ENCODE results near the gene CCDC141.
"Not testable (repeated sequence)": the region's sequence is repeated elsewhere in the genome, so short reads cannot be mapped to it uniquely, and the experiment has no call there.

Gene CCDC141

GRCh38 chr2:179049546-179050311 is at the start of gene CCDC141:
Gene CCDC141 (minus strand): TSS chr2:179050137. CDS start chr2:179049941, 196 bp downstream.
- peak in 1 of 2 donors; percentile 8 for DNase-seq

- no peak for DNase-seq
Observed at GRCh38 chr2:179098080-179098689, 48.2 kb upstream of the CCDC141 start.

GRCh38 chr2:179097131-179097530 is 47.2 kb upstream of the CCDC141 start:
- DNase-seq = no peak

- DNase-seq = no peak
Observed at GRCh38 chr2:179096090-179096489, 46.2 kb upstream of the CCDC141 start.

- DNase-seq = not testable (repeated sequence)
Observed at GRCh38 chr2:179092912-179093311, 43.0 kb upstream of the CCDC141 start.

GRCh38 chr2:179082697-179083096 is 32.8 kb upstream of the CCDC141 start:
- DNase-seq = no peak

- no peak for DNase-seq
Observed at GRCh38 chr2:179081954-179082353, 32.0 kb upstream of the CCDC141 start.

GRCh38 chr2:179072527-179072926 is 22.6 kb upstream of the CCDC141 start:
- DNase-seq = no peak

GRCh38 chr2:179071810-179072355 is 21.9 kb upstream of the CCDC141 start:
- DNase-seq = no peak

- DNase-seq = no peak
Observed at GRCh38 chr2:179070895-179071294, 21.0 kb upstream of the CCDC141 start.

GRCh38 chr2:179069685-179070084 is 19.7 kb upstream of the CCDC141 start:
- no peak for DNase-seq

- no peak for DNase-seq
Observed at GRCh38 chr2:179068991-179069643, 19.2 kb upstream of the CCDC141 start.

GRCh38 chr2:179059026-179059700 is 9.2 kb upstream of the CCDC141 start:
- no peak for DNase-seq

GRCh38 chr2:179057737-179058136 is 7.8 kb upstream of the CCDC141 start:
- no peak for DNase-seq

GRCh38 chr2:179053568-179053967 is 3.6 kb upstream of the CCDC141 start:
- DNase-seq = not testable (repeated sequence)

GRCh38 chr2:179051250-179051649 is 1.3 kb upstream of the CCDC141 start:
- DNase-seq = no peak

GRCh38 chr2:179050755-179051154 is 818 bp upstream of the CCDC141 start:
- DNase-seq = no peak

- DNase-seq = peak in 1 of 2 donors; percentile 5
Observed at GRCh38 chr2:179049203-179049545, 763 bp downstream of the CCDC141 start.

- no peak for DNase-seq
Observed at GRCh38 chr2:179048099-179048498, 1.8 kb downstream of the CCDC141 start.

- not testable (repeated sequence) for DNase-seq
Observed at GRCh38 chr2:179045602-179046001, 4.3 kb downstream of the CCDC141 start.

GRCh38 chr2:179044500-179044899 is 5.4 kb downstream of the CCDC141 start:
- no peak for DNase-seq

- no peak for DNase-seq
Observed at GRCh38 chr2:179037807-179038206, 12.1 kb downstream of the CCDC141 start.

- no peak for DNase-seq
Observed at GRCh38 chr2:179036353-179036905, 13.5 kb downstream of the CCDC141 start.

All from stimulated activated CD4-positive, alpha-beta T cell treated with anti-CD3 and anti-CD28 coated beads, Interleukin-2, amount 100 ng/mL, for 24 hours (primary cell).